SIG-M5 (cell line): ENCODE results near the gene COL23A1.
"Not testable (repeated sequence)": the region's sequence is repeated elsewhere in the genome, so short reads cannot be mapped to it uniquely, and the experiment has no call there.

Experiments
- DNase-seq: peaks from one replicate; lab custom pipeline; 2025; lab: John Stamatoyannopoulos, UW

COL23A1 gene

DNA sequence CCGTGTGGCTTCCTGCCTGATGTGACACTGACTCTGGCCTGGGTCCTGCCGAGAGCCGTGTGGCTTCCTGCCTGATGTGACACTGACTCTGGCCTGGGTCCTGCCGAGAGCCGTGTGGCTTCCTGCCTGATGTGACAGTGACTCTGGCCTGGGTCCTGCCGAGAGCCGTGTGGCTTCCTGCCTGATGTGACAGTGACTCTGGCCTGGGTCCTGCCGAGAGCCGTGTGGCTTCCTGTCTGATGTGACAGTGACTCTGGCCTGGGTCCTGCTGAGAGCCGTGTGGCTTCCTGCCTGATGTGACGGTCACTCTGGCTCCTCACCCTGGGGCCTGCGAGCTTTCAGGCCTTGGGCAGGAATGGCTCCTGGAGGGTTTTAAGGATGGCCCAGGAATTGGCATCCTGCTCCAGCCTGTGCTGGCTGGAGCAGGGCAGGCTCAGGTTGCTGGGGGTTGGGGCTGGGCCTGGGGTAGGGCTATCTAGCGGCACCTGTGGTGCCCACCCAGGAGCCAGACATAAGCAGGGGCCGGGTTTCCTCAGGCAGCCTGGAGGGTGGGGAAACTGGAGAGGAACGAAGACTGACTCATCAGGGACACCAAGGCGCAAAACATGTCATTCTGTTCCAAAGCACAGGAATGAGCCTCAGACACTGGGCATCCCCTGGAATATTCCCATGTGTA, 350.4 kb downstream of the COL23A1 start:
- DNase-seq = not testable (repeated sequence)

DNA sequence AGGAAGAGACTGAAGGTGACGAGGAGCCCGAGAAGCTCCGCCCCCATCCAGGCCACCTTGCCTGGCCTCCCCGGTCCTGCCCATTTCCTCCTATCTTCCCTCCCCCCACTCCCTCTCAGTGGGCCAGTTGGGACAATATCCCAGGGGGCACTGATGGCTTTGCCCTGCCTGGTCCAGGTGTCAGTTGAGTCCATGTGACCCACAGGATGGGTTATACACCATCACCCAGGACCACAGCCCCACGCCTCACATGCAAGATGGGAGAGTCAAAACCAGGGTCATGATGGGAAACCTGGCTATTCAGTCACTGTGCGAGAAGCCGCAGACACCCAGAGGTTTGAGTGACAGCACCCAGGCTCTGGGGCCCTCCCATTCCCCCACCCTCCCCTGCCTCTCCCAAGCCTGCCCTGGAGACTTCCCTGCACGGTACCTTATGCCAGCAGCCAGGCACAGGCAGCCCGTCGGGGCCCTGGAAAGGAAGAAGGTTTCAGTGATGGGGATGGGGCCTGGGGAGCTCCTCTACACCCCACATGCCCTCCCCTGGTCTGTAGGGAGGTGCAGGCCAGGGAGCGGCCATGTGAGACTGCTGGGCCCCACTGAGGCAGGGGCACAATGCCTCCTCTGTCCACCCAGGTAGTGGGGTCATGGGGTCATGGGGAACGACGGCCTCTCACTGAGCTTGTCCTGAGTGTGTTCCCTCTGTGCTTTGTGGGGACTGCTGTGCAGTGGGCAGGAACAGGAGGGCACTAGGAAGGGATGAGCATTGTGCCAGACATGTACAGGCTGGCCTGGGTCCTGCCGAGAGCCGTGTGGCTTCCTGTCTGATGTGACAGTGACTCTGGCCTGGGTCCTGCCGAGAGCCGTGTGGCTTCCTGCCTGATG, 351.2 kb downstream of the COL23A1 start:
- DNase-seq = no peak

GRCh38 chr5:178238313-178238635, 351.9 kb downstream of the COL23A1 start:
- DNase-seq = no peak

- no peak for DNase-seq
These were observed 352.5 kb downstream of the COL23A1 start for GRCh38 chr5:178237431-178238312.

DNA sequence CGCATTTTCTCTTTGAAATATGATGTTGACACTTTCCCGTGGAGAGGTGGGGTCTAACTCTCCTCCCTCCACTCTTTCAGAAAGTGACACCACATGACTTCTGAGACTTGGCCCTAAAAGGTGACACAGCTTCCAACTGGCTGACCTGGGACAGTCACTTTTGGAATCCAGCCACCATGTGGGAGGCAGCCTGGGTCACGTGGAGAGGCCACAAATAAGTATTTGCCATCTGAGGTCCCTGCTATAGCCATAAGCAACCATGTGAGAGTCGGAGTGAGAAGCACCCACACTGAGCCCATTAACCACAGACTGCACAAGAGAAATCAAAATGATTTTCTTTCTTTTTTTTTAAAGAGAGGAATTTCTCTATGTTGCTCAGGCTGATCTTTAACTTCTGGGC, 353.5 kb downstream of the COL23A1 start:
- DNase-seq = no peak

DNA sequence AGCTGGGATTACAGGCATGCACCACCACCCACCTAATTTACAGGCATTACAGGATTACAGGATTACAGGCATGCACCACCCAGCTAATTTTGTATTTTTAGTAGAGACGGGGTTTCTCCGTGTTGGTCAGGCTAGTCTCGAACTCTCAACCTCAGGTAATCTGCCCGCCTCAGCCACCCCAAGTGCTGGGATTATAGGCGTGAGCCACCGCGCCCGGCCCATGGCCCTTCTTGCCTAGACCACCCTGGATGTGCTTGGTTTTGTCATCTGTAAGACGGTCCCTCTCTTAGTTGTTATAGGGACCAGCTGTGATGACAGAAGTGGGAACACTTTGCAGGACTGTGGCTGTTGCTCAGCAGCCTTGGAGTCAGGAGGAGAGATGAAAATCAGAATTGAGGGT, 354.1 kb downstream of the COL23A1 start:
- DNase-seq = no peak

- DNase-seq = no peak
These were observed 354.6 kb downstream of the COL23A1 start for GRCh38 chr5:178235588-178235974.

DNA sequence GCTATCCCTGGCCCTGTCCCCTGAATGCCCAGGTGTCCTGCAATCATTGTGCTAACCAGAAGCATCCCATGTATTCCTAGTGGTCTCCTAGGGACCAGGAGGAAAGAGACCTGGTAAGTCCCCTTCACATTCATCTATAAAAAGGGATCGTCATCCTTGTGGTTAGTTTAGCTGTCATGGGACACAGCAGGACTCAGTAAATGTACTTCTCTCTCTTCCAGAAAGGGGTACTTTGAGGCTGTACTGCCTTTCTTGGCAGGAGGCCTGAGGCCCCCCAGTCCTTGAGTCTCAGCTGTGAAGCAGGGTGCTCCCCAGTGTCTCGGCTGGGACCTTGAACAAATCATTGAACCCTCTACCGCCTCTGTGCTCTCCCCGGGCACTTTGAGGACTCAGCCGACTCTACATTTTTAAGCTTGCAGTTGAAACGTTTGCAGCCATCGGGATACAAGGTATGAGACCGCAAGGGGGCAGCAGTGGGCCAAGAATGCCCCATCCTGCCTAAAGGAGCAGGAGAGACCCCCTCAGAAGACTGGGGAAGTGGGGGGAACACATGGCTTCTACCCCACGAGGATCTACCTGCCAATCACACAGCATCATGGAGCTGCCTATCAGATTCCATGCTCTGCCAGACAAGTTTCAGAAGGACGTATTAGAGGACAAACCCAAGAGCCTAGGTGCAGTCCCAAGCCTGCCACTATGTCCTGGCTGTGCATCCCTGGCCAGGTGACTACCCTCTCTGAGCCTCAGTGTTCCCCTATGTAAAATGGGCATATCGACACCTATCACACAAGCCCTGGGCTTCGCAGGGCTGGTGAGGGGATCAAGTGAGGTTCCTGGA, 355.2 kb downstream of the COL23A1 start:
- no peak for DNase-seq

- DNase-seq = no peak
These were observed 356.0 kb downstream of the COL23A1 start for GRCh38 chr5:178234121-178234749.

GRCh38 chr5:178232920-178233429, 357.2 kb downstream of the COL23A1 start:
- DNase-seq = no peak

DNA sequence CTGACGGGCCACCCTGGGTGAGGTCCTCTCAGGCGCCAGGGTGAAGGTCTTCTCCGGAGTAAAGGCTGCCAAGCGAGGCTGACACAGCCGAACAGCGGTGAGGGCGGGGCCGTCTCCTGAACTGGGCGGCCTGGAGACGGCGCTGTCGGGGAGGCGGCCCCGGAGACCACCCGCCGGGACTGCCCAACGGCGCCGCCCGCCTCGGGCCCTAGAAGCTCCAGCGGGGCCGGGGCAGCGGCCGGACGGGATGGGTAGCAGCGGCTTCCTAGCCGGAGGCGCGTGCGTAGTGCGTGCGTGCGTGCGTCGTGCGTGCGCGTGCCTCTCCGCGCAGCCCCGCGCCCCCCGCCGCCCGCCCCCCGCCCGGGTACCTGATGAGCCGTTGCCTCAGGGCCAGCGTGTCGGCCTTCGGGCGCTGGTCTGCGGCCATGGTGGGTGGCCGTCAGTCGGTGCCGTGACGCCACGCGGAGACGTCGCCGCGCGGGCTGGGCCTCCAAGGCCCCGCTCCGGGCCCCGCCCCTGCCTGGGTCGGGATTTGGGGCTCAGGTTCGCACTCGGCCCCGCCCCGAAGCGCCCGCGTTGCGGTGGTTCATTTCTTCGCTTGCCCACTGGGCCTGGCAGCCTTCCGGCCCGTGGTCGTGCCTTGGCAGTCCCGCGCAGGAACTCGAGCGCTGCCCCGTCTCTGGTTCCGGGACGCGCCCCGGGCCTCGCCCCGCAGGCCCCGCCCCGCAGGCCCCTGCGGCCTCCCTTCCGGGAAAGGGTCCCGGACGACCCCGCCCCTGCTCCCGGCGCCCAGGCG, 357.9 kb downstream of the COL23A1 start, which contains the start of gene PHYKPL:
TSS of gene PHYKPL (minus strand) at position 679 of the 796 bp plus-strand sequence. CDS start at position 427, 252 bp downstream.
- no peak for DNase-seq

DNA sequence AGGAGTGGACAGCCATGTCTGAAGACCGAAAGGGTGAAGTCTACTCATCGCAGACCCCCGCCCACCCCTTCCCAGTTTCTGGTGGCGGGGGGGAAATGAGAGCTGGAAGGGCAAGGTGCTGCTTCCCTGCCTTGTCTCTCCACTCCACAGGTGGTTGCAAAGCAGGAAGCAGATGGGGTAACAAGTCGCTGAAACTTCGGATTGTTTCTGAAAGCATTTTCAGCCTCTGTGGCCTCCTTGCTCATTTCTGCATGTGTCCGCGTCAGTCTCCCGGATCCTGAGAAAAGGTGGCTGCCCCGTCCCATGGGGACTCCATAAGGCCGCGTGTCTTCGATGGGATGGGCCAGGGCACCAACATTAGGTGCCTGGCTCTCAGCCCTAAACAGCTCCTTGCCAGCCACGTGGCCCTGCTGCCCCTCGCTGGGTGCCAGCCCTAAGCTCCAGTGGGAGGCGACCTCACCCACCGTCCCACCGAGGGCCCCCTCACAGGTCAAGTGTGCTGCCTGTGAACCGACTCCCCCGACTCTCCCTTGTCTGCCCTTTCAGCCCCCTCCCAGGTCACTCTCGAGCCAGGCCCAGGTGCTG, 358.6 kb downstream of the COL23A1 start:
- no peak for DNase-seq

GRCh38 chr5:178230879-178231538, 359.2 kb downstream of the COL23A1 start:
- no peak for DNase-seq

- DNase-seq = no peak
These were observed 360.3 kb downstream of the COL23A1 start for GRCh38 chr5:178229861-178230260.

DNA sequence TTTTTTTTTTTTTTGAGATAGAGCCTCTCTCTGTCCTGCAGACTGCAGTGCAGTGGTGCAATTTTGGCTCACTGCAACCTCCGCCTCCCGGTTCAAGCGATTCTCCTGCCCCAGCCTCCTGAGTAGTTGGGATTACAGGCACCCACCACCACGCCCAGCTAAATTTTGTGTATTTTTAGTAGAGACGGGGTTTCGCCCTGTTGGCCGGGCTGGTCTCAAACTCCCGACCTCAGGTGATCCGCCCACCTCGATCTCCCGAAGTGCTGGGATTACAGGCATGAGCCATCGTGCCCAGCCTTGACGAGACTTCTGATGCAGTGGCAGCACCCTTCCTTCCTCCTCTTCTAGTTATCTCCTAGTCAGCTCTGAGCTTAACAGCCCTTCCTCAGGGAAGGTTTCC, 361.1 kb downstream of the COL23A1 start:
- DNase-seq = not testable (repeated sequence)

DNA sequence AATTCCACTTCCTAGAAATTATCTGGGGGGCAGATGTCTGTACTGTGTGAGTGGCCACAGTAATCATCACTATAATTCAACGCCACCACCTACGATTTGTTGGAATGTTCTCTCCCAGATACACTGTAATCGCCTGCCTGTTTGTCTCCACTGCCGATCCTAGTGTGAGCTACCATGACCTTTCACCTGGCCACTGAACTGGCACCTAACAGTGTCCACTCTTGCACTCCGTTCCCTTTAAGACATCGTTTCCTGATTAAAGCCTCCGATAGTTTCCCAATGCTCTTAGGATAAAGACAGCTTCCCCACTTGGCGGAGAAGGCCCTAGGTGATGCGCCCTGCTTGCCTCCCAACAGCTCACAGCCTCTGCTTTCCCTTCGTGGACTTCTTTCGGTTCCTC, 361.6 kb downstream of the COL23A1 start:
- no peak for DNase-seq

DNA sequence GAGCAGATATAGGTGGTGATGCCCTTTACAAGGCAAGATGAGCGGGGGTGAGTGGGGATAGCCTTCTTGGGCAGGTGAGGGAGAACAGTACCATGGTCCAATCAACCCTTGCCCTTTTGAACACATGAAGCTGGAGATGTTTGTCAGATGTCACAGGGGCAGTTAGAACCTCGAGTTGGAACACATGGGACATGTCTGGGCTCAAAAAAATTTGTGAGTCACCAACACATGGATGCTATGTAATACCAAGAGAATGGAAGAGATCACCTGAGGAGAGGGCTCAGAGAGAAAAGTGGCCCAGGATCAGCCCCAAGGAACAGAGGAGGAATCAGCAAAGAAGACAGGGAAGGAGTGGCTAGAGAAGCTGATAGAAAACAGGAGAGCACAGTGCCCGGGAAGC, 362.3 kb downstream of the COL23A1 start:
- no peak for DNase-seq

GRCh38 chr5:178227138-178227659, 363.0 kb downstream of the COL23A1 start:
- DNase-seq = no peak

DNA sequence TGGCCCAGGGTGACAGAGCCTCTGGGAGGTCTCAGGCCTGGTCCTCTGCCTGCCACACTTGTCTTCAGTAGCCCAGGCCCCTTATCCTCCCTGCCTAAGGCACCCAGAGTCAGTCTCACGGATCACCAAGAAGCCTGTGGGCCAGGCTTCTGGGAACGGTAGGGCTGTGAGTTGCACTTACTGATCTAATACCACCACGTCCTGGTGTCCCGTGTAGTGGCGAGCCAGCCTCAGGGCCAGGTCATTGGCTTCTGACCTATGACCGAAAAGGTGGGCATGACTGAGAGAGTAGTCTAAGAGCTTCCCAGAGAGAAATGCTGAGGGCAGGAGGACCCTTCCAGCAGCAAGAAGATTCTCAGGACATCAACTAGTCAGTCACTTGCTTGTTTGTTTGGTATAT, 365.0 kb downstream of the COL23A1 start:
- DNase-seq = no peak
